ENCODE data around the gene ZNF532. TPM values are rescaled to one million over a fixed set of nuclear protein-coding genes. Genes with fewer than 3 reads are reported as not detected.

ZNF532 gene
- total and polyA plus RNA-seq, 5 donors from 2014 or later = 0.64 to 15.8 (median 1.6) TPM

DNA sequence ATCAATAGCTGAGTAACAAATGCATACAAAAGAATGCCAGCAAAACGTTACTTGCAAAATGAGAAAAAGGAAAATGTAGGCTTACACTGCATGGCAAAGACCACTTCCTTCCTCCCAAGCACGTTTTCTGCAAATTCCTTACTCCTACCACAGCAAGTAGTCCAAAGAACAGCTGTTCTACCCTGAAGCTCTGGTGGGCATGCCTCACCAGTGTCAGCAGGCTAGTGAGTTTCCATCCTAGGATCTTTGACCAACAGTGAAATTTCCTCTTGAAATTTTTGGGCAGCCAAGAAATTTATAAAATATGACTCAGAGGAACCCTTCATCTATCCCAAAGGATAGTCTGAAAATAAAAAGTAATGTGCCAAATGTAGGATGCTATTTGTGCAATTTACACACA, 123.9 kb downstream of the ZNF532 start:
- peaks cover 0 to 3% (median 0%) of the 10 kb centered on the region in 4 donors for H3K4me1 Mint-ChIP-seq

DNA sequence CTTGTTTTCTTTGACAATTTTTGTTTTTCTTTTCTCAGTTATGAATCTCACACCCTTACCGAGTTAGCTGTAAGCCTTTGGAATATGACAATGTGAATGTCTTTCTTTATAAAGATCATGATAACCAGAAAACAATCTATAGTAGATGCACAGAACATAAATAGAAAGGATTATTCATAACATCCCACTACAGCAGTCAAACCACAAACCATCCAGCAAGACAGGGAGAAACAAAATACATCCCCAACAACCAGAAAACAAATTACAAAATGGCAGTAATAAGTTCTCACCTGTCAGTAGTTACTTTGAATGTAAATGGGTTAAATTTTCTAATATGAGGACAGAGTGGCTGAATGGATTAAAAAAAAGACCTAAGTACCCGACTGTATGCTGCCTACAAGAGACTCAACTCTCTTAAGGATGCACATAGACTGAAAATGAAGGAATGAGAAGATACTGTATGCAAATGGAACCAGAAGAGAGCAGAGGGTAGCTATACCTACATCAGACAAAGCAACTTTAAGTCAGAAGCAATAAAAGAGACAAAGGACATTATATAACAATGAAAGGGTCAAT, 124.6 kb downstream of the ZNF532 start:
- no peak overlapping the region for H3K27ac Mint-ChIP-seq
- no peaks in the 10 kb centered on the region for H3K36me3 ChIP-seq (ENCODE audit: control insufficient read depth, insufficient read depth, low read length)
- peaks cover 0 to 3% (median 0%) of the 10 kb centered on the region in 4 donors for H3K4me1 Mint-ChIP-seq
- peaks cover 0 to 2% of the 10 kb centered on the region in 2 experiments for H3K9me3 ChIP-seq (ENCODE audit: control insufficient read depth in 2 of 2, low read length in 2 of 2)
- no peak overlapping the region for H3K4me3 Mint-ChIP-seq
- H3K27me3 ChIP-seq (ENCODE audit: control insufficient read depth, insufficient read depth, low read length) = peaks cover 5% of the 10 kb centered on the region
- DNase-seq (no peak), ATAC-seq (ENCODE audit: low read depth in 2 of 2) (no peak)
- H3K27ac ChIP-seq (ENCODE audit: insufficient read depth, low read length, poor library complexity, severe bottlenecking) = no peak overlapping the region
- H3K36me3 Mint-ChIP-seq = no peaks in the 10 kb centered on the region
- no peaks in the 10 kb centered on the region for H3K4me1 ChIP-seq (ENCODE audit: control insufficient read depth, insufficient read depth, low read length, poor library complexity, severe bottlenecking)
- H3K4me3 ChIP-seq (ENCODE audit: low read depth, low read length) = no peak overlapping the region
- peaks cover 5% of the 10 kb centered on the region for H3K27me3 Mint-ChIP-seq
- peaks cover 0 to 15% (median 3%) of the 10 kb centered on the region in 7 donors for H3K9me3 Mint-ChIP-seq

More for the DNA sequence above, 123.9 kb downstream of the ZNF532 start:
- Mint-ChIP-seq H3K36me3 (no peaks in the 10 kb centered on the region), H3K27me3 (peaks cover 5% of the 10 kb centered on the region), H3K9me3 (peaks cover 0 to 15% (median 3%) of the 10 kb centered on the region in 7 donors), H3K27ac (no peak overlapping the region), H3K4me3 (no peak overlapping the region)
- DNase-seq (no peak), ATAC-seq (ENCODE audit: low read depth in 2 of 2) (no peak)
- Histone ChIP-seq H3K4me3 (ENCODE audit: low read depth, low read length) (no peak overlapping the region), H3K27ac (ENCODE audit: insufficient read depth, low read length, poor library complexity, severe bottlenecking) (no peak overlapping the region), H3K4me1 (ENCODE audit: control insufficient read depth, insufficient read depth, low read length, poor library complexity, severe bottlenecking) (no peaks in the 10 kb centered on the region), H3K36me3 (ENCODE audit: control insufficient read depth, insufficient read depth, low read length) (no peaks in the 10 kb centered on the region), H3K27me3 (ENCODE audit: control insufficient read depth, insufficient read depth, low read length) (peaks cover 5% of the 10 kb centered on the region), H3K9me3 (ENCODE audit: control insufficient read depth in 2 of 2, low read length in 2 of 2) (peaks cover 0 to 2% of the 10 kb centered on the region in 2 experiments)

DNA sequence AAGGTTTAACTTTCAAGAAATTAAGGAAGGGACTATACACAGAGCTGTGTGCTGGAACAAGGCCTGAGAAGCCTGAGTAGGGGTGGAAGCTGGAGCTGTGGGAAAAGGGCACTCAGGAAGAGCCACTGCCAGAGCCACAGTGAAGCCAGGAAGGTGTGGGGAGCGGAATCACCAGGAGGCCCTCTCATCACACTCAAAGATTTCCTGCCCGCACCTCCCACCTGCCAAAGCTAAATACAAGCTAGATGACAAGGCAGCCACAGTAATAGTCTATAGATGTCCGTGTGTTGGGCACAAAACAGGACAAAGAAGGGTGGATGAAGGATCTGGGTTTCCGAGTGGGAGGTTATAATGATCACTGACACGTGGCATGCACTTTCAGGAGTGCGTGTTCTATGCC, 126.0 kb downstream of the ZNF532 start:
- Histone ChIP-seq H3K27me3 (ENCODE audit: control insufficient read depth, insufficient read depth, low read length) (peaks cover 5% of the 10 kb centered on the region), H3K4me3 (ENCODE audit: low read depth, low read length) (no peak overlapping the region), H3K9me3 (ENCODE audit: control insufficient read depth in 2 of 2, low read length in 2 of 2) (peaks cover 0 to 2% of the 10 kb centered on the region in 2 experiments), H3K4me1 (ENCODE audit: control insufficient read depth, insufficient read depth, low read length, poor library complexity, severe bottlenecking) (no peaks in the 10 kb centered on the region), H3K27ac (ENCODE audit: insufficient read depth, low read length, poor library complexity, severe bottlenecking) (no peak overlapping the region), H3K36me3 (ENCODE audit: control insufficient read depth, insufficient read depth, low read length) (no peaks in the 10 kb centered on the region)
- Mint-ChIP-seq H3K36me3 (peaks cover 4% of the 10 kb centered on the region), H3K4me3 (no peak overlapping the region), H3K27ac (no peak overlapping the region), H3K9me3 (peaks cover 0 to 15% (median 3%) of the 10 kb centered on the region in 7 donors), H3K27me3 (peaks cover 9% of the 10 kb centered on the region), H3K4me1 (peaks cover 0 to 3% (median 0%) of the 10 kb centered on the region in 4 donors)
- ATAC-seq (ENCODE audit: low read depth in 2 of 2) (no peak), DNase-seq (no peak)

DNA sequence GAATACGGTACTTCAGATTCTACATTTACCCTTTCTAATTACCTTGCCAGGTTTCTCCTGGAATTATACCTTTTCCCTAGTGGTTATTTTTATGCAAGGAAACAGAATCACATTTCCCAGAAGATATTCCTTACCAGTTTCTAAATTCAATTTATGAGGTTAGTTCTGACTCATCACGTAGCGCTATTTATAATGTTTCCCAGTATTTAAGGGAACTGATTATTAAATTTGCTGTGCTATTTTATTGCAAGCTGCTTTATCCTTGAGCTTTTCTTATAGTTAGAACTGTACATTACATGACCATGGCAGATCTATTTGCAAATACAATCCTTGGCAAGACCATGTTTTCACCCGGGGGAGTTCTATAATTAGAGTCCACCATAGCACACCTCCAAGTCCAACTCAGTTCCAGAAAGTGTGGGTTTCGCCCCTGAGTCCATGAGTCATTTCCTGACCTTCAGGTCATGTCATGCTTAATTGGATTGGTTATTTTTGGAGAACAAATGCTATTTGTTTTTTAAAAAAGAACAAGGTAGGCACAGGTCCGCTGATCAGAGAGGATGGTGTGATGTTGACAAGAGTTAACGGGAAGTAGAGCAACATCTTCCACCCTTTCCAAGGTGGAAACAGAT, 126.6 kb downstream of the ZNF532 start:
- H3K9me3 Mint-ChIP-seq = peaks cover 0 to 15% (median 3%) of the 10 kb centered on the region in 7 donors
- H3K4me3 Mint-ChIP-seq = no peak overlapping the region
- H3K36me3 Mint-ChIP-seq = peaks cover 4% of the 10 kb centered on the region
- H3K27me3 Mint-ChIP-seq = peaks cover 9% of the 10 kb centered on the region
- ATAC-seq (ENCODE audit: low read depth in 2 of 2) (no peak), DNase-seq (no peak)
- Histone ChIP-seq H3K27ac (ENCODE audit: insufficient read depth, low read length, poor library complexity, severe bottlenecking) (no peak overlapping the region), H3K4me1 (ENCODE audit: control insufficient read depth, insufficient read depth, low read length, poor library complexity, severe bottlenecking) (no peaks in the 10 kb centered on the region), H3K36me3 (ENCODE audit: control insufficient read depth, insufficient read depth, low read length) (no peaks in the 10 kb centered on the region), H3K27me3 (ENCODE audit: control insufficient read depth, insufficient read depth, low read length) (peaks cover 5% of the 10 kb centered on the region), H3K9me3 (ENCODE audit: control insufficient read depth in 2 of 2, low read length in 2 of 2) (peaks cover 0 to 2% of the 10 kb centered on the region in 2 experiments), H3K4me3 (ENCODE audit: low read depth, low read length) (no peak overlapping the region)
- no peak overlapping the region for H3K27ac Mint-ChIP-seq
- peaks cover 0 to 3% (median 0%) of the 10 kb centered on the region in 4 donors for H3K4me1 Mint-ChIP-seq

DNA sequence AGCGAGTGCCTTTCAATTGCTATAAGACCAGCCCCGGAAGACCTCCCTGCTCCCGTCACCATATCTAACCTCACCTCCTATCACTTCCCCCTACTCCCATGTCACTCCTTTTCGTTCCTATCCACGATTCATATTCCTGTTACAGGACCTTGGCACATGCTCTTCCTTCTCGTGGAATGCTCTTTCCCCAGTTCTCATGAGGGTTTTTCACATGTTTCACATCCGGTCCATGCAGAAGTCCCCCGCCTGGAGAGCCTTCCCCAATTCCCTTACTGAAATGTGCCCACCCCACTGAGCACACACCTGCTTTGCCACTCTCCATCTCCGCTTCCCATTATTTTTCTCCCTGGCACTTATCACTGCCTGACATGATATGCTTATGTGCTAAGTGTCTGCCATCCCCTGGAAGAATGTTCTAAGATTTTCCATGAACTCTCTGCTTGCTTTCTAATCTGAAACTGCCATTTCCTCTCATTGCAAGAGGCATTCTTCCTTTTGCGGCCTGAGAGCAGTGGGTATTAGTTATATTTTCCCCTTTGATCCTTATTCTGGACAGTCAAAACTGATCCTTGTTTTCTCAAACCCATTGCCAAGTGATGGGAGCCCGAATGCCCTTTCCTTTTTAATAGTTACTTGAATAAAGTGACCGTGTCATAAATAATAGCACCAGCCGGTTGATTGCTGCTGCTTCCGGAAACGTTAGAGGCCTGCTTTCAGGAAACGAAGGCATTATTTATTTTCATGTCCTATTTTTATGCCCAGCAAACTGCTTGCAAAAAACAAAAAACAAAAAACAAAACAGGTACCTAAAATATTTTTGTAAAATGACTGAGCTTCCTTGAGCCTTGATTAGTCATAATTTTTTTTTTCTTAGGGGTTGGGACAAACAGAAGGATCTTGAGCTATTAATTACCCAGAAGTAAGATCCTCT, 127.9 kb downstream of the ZNF532 start:
- H3K4me1 Mint-ChIP-seq = peaks cover 0 to 3% (median 0%) of the 10 kb centered on the region in 4 donors
- no peak overlapping the region for H3K27ac Mint-ChIP-seq
- H3K36me3 Mint-ChIP-seq = peaks cover 4% of the 10 kb centered on the region
- H3K4me3 Mint-ChIP-seq = no peak overlapping the region
- DNase-seq (no peak), ATAC-seq (ENCODE audit: low read depth in 2 of 2) (no peak)
- H3K4me1 ChIP-seq (ENCODE audit: control insufficient read depth, insufficient read depth, low read length, poor library complexity, severe bottlenecking) = no peaks in the 10 kb centered on the region
- peaks cover 9% of the 10 kb centered on the region for H3K27me3 Mint-ChIP-seq
- peaks cover 0 to 2% of the 10 kb centered on the region in 2 experiments for H3K9me3 ChIP-seq (ENCODE audit: control insufficient read depth in 2 of 2, low read length in 2 of 2)
- peaks cover 5% of the 10 kb centered on the region for H3K27me3 ChIP-seq (ENCODE audit: control insufficient read depth, insufficient read depth, low read length)
- H3K27ac ChIP-seq (ENCODE audit: insufficient read depth, low read length, poor library complexity, severe bottlenecking) = no peak overlapping the region
- no peak overlapping the region for H3K4me3 ChIP-seq (ENCODE audit: low read depth, low read length)
- peaks cover 0 to 15% (median 3%) of the 10 kb centered on the region in 7 donors for H3K9me3 Mint-ChIP-seq
- no peaks in the 10 kb centered on the region for H3K36me3 ChIP-seq (ENCODE audit: control insufficient read depth, insufficient read depth, low read length)

DNA sequence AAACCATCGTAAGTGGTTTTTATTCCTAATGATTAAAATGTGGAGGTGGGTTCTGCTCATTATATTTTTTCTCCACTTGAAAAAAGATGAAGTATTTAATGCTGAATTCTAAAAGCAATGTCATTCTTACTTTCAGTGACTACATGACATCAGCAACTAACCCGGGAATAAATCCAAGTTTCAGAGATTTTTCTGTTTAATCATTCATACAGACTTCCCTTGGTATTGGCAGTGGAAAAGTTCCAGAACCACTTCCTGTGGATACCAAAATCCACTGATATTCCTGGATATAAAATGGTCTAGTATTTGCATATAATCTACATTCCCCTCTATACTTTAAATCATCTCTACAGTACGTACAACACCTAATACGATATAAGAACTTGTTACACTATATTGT, 128.6 kb downstream of the ZNF532 start:
- Histone ChIP-seq H3K4me3 (ENCODE audit: low read depth, low read length) (no peak overlapping the region), H3K4me1 (ENCODE audit: control insufficient read depth, insufficient read depth, low read length, poor library complexity, severe bottlenecking) (no peaks in the 10 kb centered on the region), H3K9me3 (ENCODE audit: control insufficient read depth in 2 of 2, low read length in 2 of 2) (peaks cover 0 to 2% of the 10 kb centered on the region in 2 experiments), H3K36me3 (ENCODE audit: control insufficient read depth, insufficient read depth, low read length) (no peaks in the 10 kb centered on the region), H3K27ac (ENCODE audit: insufficient read depth, low read length, poor library complexity, severe bottlenecking) (no peak overlapping the region), H3K27me3 (ENCODE audit: control insufficient read depth, insufficient read depth, low read length) (peaks cover 5% of the 10 kb centered on the region)
- Mint-ChIP-seq H3K27me3 (peaks cover 9% of the 10 kb centered on the region), H3K36me3 (peaks cover 4% of the 10 kb centered on the region), H3K27ac (no peak overlapping the region), H3K4me1 (peaks cover 0 to 3% (median 0%) of the 10 kb centered on the region in 4 donors), H3K4me3 (no peak overlapping the region), H3K9me3 (peaks cover 0 to 15% (median 3%) of the 10 kb centered on the region in 7 donors)
- ATAC-seq (ENCODE audit: low read depth in 2 of 2) (no peak), DNase-seq (no peak)

DNA sequence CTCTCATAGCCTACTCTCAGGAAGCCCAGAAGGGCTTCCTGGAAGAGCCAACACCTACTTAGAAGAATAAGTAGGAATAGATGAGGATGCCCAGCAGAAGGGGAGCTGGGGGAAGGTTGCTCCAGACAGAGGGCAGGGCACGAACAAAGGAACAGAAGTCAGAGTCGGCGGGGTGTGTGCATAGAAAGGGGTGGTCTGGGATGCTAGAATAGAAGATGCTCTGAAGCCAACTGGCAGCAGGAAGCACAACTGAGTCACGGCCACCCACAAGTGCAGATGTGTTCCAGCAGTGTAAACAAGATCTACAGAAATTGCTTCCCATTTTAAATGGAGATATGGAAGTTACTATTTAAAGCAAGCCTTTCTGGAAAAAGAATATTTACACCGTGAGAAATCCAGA, 131.0 kb downstream of the ZNF532 start:
- Mint-ChIP-seq H3K27ac (no peak overlapping the region), H3K36me3 (peaks cover 4% of the 10 kb centered on the region), H3K9me3 (peaks cover 0 to 2% (median 0%) of the 10 kb centered on the region in 7 donors), H3K27me3 (peaks cover 9% of the 10 kb centered on the region), H3K4me3 (no peak overlapping the region), H3K4me1 (peaks cover 0 to 3% (median 0%) of the 10 kb centered on the region in 4 donors)
- Histone ChIP-seq H3K27me3 (ENCODE audit: control insufficient read depth, insufficient read depth, low read length) (no peaks in the 10 kb centered on the region), H3K9me3 (ENCODE audit: control insufficient read depth in 2 of 2, low read length in 2 of 2) (no peaks in the 10 kb centered on the region), H3K27ac (ENCODE audit: insufficient read depth, low read length, poor library complexity, severe bottlenecking) (no peak overlapping the region), H3K36me3 (ENCODE audit: control insufficient read depth, insufficient read depth, low read length) (no peaks in the 10 kb centered on the region), H3K4me1 (ENCODE audit: control insufficient read depth, insufficient read depth, low read length, poor library complexity, severe bottlenecking) (no peaks in the 10 kb centered on the region), H3K4me3 (ENCODE audit: low read depth, low read length) (no peak overlapping the region)
- DNase-seq (no peak), ATAC-seq (ENCODE audit: low read depth in 2 of 2) (no peak)

Measured in CD4-positive, CD25-positive, alpha-beta regulatory T cell (primary cell).